ENCODE measurements around the gene RAB40A.
"Not testable (repeated sequence)": the region's sequence is repeated elsewhere in the genome, so short reads cannot be mapped to it uniquely, and the experiment has no call there.

The RAB40A gene

GRCh38 chrX:103498786-103499185, 20.5 kb downstream of the RAB40A start:
- no peak overlapping the region for H3K4me3 ChIP-seq (ENCODE audit: control insufficient read depth, low read depth, low read length)
- no peak for DNase-seq (ENCODE audit: low read depth)
- TF ChIP-seq CTCF (conservative IDR thresholded peaks at IDR 0.05; ENCODE audit: control insufficient read depth, insufficient read depth, low read depth, low read length), result no peak

- no peak overlapping the region for H3K4me3 ChIP-seq (ENCODE audit: control insufficient read depth, low read depth, low read length)
- no peak for TF ChIP-seq CTCF (conservative IDR thresholded peaks at IDR 0.05; ENCODE audit: control insufficient read depth, insufficient read depth, low read depth, low read length)
- no peak for DNase-seq (ENCODE audit: low read depth)
These were observed 23.5 kb downstream of the RAB40A start for GRCh38 chrX:103495786-103496185.

GRCh38 chrX:103493578-103493977, 25.7 kb downstream of the RAB40A start:
- not testable (repeated sequence) for DNase-seq (ENCODE audit: low read depth); H3K4me3 ChIP-seq (ENCODE audit: control insufficient read depth, low read depth, low read length)

GRCh38 chrX:103489733-103490132, 29.6 kb downstream of the RAB40A start:
- peak; percentile 45 for DNase-seq (ENCODE audit: low read depth)
- TF ChIP-seq CTCF (conservative IDR thresholded peaks at IDR 0.05; ENCODE audit: control insufficient read depth, insufficient read depth, low read depth, low read length), result peak; percentile 56
- not testable (repeated sequence) for H3K4me3 ChIP-seq (ENCODE audit: control insufficient read depth, low read depth, low read length)

GRCh38 chrX:103488794-103489193, 30.5 kb downstream of the RAB40A start:
- DNase-seq (ENCODE audit: low read depth), result no peak
- no peak for TF ChIP-seq CTCF (conservative IDR thresholded peaks at IDR 0.05; ENCODE audit: control insufficient read depth, insufficient read depth, low read depth, low read length)
- no peak overlapping the region for H3K4me3 ChIP-seq (ENCODE audit: control insufficient read depth, low read depth, low read length)

GRCh38 chrX:103488332-103488731, 31.0 kb downstream of the RAB40A start:
- TF ChIP-seq CTCF (conservative IDR thresholded peaks at IDR 0.05; ENCODE audit: control insufficient read depth, insufficient read depth, low read depth, low read length), result peak; percentile 57
- no peak overlapping the region for H3K4me3 ChIP-seq (ENCODE audit: control insufficient read depth, low read depth, low read length)
- peak; percentile 41 for DNase-seq (ENCODE audit: low read depth)

DNA sequence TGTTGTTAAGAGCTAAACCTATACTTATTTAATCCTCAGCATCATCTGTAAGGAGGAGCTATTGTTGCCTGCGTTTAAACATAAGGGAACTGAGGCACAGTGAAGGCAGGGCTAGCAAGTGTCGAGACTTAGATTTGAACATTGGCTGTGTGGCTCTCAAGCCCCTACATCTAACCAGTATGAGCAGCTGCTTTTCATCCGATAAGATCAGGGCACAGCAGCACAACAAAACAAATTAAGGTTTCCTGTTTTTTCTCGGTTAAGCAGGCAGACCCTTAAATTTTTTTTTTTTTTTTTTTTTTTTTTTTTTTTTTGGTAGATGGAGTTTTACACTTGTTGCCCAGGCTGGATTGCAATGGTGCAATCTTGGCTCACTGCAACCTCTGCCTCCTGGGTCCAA, 35.6 kb downstream of the RAB40A start:
- H3K4me3 ChIP-seq (ENCODE audit: control insufficient read depth, low read depth, low read length), result no peak overlapping the region
- DNase-seq (ENCODE audit: low read depth), result no peak
- no peak for TF ChIP-seq CTCF (conservative IDR thresholded peaks at IDR 0.05; ENCODE audit: control insufficient read depth, insufficient read depth, low read depth, low read length)
